ENCODE results near the gene RPGR. TPM values are rescaled to one million over a fixed set of nuclear protein-coding genes. Genes with fewer than 3 reads are reported as not detected.
A peak's percentile ranks its signal among the peaks of the same experiment; 100 is the strongest.

The RPGR gene
- total RNA-seq, 4 donors from 2014 or later = 9.6 to 17.0 (median 11.9) TPM

GRCh38 chrX:38318196-38318595, 9.1 kb downstream of the RPGR start:
- 68% methylated on average over 3 of the region's 3 CpGs for whole genome bisulfite sequencing
- DNase-seq (ENCODE audit: extremely low spot score) = no peak

GRCh38 chrX:38315186-38315585, 12.1 kb downstream of the RPGR start:
- TF ChIP-seq EP300 (IDR thresholded peaks at IDR 0.05) = no peak
- TF ChIP-seq POLR2AphosphoS5 (IDR thresholded peaks at IDR 0.05) = no peak
- WGBS = 89% methylated on average over 7 of the region's 7 CpGs
- DNase-seq (ENCODE audit: extremely low spot score) = no peak
- no peak overlapping the region for H3K27ac ChIP-seq (replicated peaks in 1 of 4)
- no peaks in the 10 kb centered on the region for H3K4me1 ChIP-seq
- H3K9me3 ChIP-seq = no peaks in the 10 kb centered on the region
- no peaks in the 10 kb centered on the region for H3K27me3 ChIP-seq
- intact Hi-C loops (cut with DNase I) = no loop called here
- H3K36me3 ChIP-seq = peaks cover 0 to 12% (median 2%) of the 10 kb centered on the region in 4 donors
- H3K4me3 ChIP-seq = no peak overlapping the region

More at GRCh38 chrX:38318196-38318595, 9.1 kb downstream of the RPGR start:
- Histone ChIP-seq H3K4me1 (no peaks in the 10 kb centered on the region), H3K27me3 (no peaks in the 10 kb centered on the region), H3K4me3 (no peak overlapping the region), H3K27ac (replicated peaks in 1 of 4) (no peak overlapping the region), H3K36me3 (peaks cover 0 to 18% (median 2%) of the 10 kb centered on the region in 4 donors), H3K9me3 (no peaks in the 10 kb centered on the region)
- TF ChIP-seq POLR2A (IDR thresholded peaks at IDR 0.05; ENCODE audit: low read depth) = no peak
- TF ChIP-seq, protein P1, sequence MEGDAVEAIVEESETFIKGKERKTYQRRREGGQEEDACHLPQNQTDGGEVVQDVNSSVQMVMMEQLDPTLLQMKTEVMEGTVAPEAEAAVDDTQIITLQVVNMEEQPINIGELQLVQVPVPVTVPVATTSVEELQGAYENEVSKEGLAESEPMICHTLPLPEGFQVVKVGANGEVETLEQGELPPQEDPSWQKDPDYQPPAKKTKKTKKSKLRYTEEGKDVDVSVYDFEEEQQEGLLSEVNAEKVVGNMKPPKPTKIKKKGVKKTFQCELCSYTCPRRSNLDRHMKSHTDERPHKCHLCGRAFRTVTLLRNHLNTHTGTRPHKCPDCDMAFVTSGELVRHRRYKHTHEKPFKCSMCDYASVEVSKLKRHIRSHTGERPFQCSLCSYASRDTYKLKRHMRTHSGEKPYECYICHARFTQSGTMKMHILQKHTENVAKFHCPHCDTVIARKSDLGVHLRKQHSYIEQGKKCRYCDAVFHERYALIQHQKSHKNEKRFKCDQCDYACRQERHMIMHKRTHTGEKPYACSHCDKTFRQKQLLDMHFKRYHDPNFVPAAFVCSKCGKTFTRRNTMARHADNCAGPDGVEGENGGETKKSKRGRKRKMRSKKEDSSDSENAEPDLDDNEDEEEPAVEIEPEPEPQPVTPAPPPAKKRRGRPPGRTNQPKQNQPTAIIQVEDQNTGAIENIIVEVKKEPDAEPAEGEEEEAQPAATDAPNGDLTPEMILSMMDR (IDR thresholded peaks at IDR 0.05) = no peak
- TF ChIP-seq EP300 (IDR thresholded peaks at IDR 0.05) = no peak
- no peak for TF ChIP-seq POLR2AphosphoS5 (IDR thresholded peaks at IDR 0.05)
- intact Hi-C loops (cut with DNase I) = no loop called here

- DNase-seq (ENCODE audit: extremely low spot score) = no peak
- intact Hi-C loops (cut with DNase I) = no loop called here
- 81% methylated on average over 4 of the region's 4 CpGs for WGBS
- Histone ChIP-seq H3K4me3 (no peak overlapping the region), H3K27me3 (no peaks in the 10 kb centered on the region), H3K4me1 (no peaks in the 10 kb centered on the region), H3K27ac (replicated peaks in 1 of 4) (no peak overlapping the region), H3K9me3 (no peaks in the 10 kb centered on the region), H3K36me3 (peaks cover 0 to 10% (median 2%) of the 10 kb centered on the region in 4 donors)
- TF ChIP-seq, protein P1 (IDR thresholded peaks at IDR 0.05) = no peak
- TF ChIP-seq POLR2A (IDR thresholded peaks at IDR 0.05; ENCODE audit: low read depth) (no peak), POLR2AphosphoS5 (IDR thresholded peaks at IDR 0.05) (no peak), EP300 (IDR thresholded peaks at IDR 0.05) (no peak)
Measured at GRCh38 chrX:38313190-38313589, 14.1 kb downstream of the RPGR start.

- Histone ChIP-seq H3K36me3 (peaks cover 0 to 9% (median under 1%) of the 10 kb centered on the region in 4 donors), H3K27me3 (no peaks in the 10 kb centered on the region), H3K4me1 (no peaks in the 10 kb centered on the region), H3K4me3 (no peak overlapping the region), H3K27ac (replicated peaks in 1 of 4) (no peak overlapping the region), H3K9me3 (no peaks in the 10 kb centered on the region)
- intact Hi-C loops (cut with DNase I) = no loop called here
- TF ChIP-seq POLR2AphosphoS5 (IDR thresholded peaks at IDR 0.05) = peak in 1 of 2 donors; percentile 7
- TF ChIP-seq EP300 (IDR thresholded peaks at IDR 0.05) = no peak
- 74% methylated on average over 4 of the region's 4 CpGs for WGBS
- no peak for DNase-seq (ENCODE audit: extremely low spot score)
Measured at GRCh38 chrX:38312436-38312835, 14.9 kb downstream of the RPGR start.

DNA sequence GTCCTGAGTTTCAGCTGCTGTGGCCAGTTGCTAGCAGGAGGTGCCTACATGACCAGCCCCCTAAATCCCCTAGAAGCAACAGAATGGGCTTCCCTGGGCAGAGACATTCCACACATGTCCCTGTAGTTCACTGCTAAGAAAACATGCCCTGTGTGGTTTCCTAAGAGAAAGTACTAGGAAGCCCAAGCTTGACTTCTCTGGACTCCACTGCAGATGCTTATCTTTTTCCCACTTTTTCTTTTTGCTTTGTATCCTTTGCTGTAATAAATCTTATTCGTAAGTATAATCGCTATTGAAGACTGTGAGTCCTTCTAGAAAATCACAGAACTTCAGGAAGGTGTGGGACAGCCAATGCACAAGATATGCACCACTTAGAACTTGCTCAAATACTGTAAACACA, 15.6 kb downstream of the RPGR start:
- Histone ChIP-seq H3K27ac (replicated peaks in 1 of 4) (no peak overlapping the region), H3K4me1 (no peaks in the 10 kb centered on the region), H3K36me3 (peaks cover 0 to 9% (median 0%) of the 10 kb centered on the region in 4 donors), H3K4me3 (no peak overlapping the region), H3K27me3 (no peaks in the 10 kb centered on the region), H3K9me3 (no peaks in the 10 kb centered on the region)
- intact Hi-C loops (cut with DNase I) = no loop called here
- DNase-seq (ENCODE audit: extremely low spot score) = no peak
- TF ChIP-seq, protein P1 (IDR thresholded peaks at IDR 0.05) = no peak
- no peak for TF ChIP-seq EP300 (IDR thresholded peaks at IDR 0.05)
- TF ChIP-seq POLR2AphosphoS5 (IDR thresholded peaks at IDR 0.05) = no peak
- TF ChIP-seq POLR2A (IDR thresholded peaks at IDR 0.05; ENCODE audit: low read depth) = no peak
- 71% methylated on average over 2 of the region's 2 CpGs for WGBS

GRCh38 chrX:38305971-38306370, 21.3 kb downstream of the RPGR start:
- no peaks in the 10 kb centered on the region for H3K9me3 ChIP-seq
- no peak for DNase-seq (ENCODE audit: extremely low spot score)
- 76% methylated on average over 3 of the region's 3 CpGs for WGBS
- H3K27me3 ChIP-seq = no peaks in the 10 kb centered on the region
- intact Hi-C loops (cut with DNase I) = no loop called here
- no peaks in the 10 kb centered on the region for H3K4me1 ChIP-seq
- no peak overlapping the region for H3K4me3 ChIP-seq
- peak overlapping the region in 2 of 4 donors; percentile 11 to 55 for H3K27ac ChIP-seq (replicated peaks in 1 of 4)
- TF ChIP-seq, protein P1 (IDR thresholded peaks at IDR 0.05) = no peak
- TF ChIP-seq POLR2A (IDR thresholded peaks at IDR 0.05; ENCODE audit: low read depth) = no peak
- TF ChIP-seq EP300 (IDR thresholded peaks at IDR 0.05) = no peak
- peak; percentile 24 to 74 for TF ChIP-seq POLR2AphosphoS5 (IDR thresholded peaks at IDR 0.05)
- H3K36me3 ChIP-seq = peaks cover 0 to 15% (median 5%) of the 10 kb centered on the region in 4 donors

Measured in esophagus muscularis mucosa (tissue), 4 donors.